A549 (cell line): ENCODE data around the gene PPP2R3C.

Source experiments
- HDAC2 ChIP-seq: fragments of 200-600 bp; sonication (generic); IDR thresholded peaks from 2 replicates; pipeline ENCODE4 v1.6.1; 2016
- SMC3 ChIP-seq: fragments of >200 bp; sonication (Bioruptor Twin); formaldehyde crosslinking; IDR thresholded peaks from 3 replicates; pipeline ENCODE4 v1.6.1; 2018; ENCODE audit warnings: inconsistent platforms
- TF ChIP-seq, protein P1 (sequence below): fragments of >200 bp; sonication (Bioruptor Twin); formaldehyde crosslinking; IDR thresholded peaks from 3 replicates; pipeline ENCODE4 v1.5.1; 2016
- TF ChIP-seq, protein P2 (sequence below): fragments of 250-450 bp; sonication (Bioruptor Pico); IDR thresholded peaks from 2 replicates; pipeline ENCODE4 v1.5.0; 2021; ENCODE audit warnings: mild to moderate bottlenecking, moderate library complexity, borderline replicate concordance
- TF ChIP-seq, protein P3 (sequence below): fragments of 200-600 bp; sonication (generic); IDR thresholded peaks from 2 replicates; pipeline ENCODE4 v1.6.1; 2016; ENCODE audit warnings: antibody characterized with exemption, mild to moderate bottlenecking, moderate library complexity
- TF ChIP-seq, protein P4 (sequence below): fragments of 450-650 bp; IDR thresholded peaks from 2 replicates; pipeline ENCODE4 v1.6.1; 2014; ENCODE audit warnings: antibody characterized with exemption

DNA sequence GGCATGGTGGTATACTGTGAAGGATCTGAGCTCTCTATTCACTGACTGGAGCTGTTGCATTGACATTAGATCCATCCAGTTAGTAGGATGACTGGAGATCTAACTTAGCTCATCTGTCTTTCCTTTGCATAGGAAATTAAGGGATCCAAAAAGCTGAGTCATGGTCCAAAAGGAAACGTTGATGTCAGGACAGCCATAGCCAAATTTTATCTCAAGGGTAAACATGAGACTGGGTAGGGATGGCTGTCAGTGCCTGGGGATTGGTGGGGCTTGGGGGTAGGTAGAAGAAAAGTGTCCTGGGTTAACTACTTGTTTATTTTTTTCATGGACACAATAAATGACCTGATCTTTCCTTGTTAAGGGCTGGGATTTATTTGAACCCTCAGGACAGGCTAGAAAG, 71.1 kb downstream of the PPP2R3C start:
- TF ChIP-seq, protein P1, sequence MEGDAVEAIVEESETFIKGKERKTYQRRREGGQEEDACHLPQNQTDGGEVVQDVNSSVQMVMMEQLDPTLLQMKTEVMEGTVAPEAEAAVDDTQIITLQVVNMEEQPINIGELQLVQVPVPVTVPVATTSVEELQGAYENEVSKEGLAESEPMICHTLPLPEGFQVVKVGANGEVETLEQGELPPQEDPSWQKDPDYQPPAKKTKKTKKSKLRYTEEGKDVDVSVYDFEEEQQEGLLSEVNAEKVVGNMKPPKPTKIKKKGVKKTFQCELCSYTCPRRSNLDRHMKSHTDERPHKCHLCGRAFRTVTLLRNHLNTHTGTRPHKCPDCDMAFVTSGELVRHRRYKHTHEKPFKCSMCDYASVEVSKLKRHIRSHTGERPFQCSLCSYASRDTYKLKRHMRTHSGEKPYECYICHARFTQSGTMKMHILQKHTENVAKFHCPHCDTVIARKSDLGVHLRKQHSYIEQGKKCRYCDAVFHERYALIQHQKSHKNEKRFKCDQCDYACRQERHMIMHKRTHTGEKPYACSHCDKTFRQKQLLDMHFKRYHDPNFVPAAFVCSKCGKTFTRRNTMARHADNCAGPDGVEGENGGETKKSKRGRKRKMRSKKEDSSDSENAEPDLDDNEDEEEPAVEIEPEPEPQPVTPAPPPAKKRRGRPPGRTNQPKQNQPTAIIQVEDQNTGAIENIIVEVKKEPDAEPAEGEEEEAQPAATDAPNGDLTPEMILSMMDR, result no peak
- TF ChIP-seq SMC3, result no peak
- no peak for TF ChIP-seq HDAC2
- TF ChIP-seq, protein P2, sequence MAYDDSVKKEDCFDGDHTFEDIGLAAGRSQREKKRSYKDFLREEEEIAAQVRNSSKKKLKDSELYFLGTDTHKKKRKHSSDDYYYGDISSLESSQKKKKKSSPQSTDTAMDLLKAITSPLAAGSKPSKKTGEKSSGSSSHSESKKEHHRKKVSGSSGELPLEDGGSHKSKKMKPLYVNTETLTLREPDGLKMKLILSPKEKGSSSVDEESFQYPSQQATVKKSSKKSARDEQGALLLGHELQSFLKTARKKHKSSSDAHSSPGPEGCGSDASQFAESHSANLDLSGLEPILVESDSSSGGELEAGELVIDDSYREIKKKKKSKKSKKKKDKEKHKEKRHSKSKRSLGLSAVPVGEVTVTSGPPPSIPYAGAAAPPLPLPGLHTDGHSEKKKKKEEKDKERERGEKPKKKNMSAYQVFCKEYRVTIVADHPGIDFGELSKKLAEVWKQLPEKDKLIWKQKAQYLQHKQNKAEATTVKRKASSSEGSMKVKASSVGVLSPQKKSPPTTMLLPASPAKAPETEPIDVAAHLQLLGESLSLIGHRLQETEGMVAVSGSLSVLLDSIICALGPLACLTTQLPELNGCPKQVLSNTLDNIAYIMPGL (CRISPR knock-in tag), result no peak
- TF ChIP-seq, protein P3, sequence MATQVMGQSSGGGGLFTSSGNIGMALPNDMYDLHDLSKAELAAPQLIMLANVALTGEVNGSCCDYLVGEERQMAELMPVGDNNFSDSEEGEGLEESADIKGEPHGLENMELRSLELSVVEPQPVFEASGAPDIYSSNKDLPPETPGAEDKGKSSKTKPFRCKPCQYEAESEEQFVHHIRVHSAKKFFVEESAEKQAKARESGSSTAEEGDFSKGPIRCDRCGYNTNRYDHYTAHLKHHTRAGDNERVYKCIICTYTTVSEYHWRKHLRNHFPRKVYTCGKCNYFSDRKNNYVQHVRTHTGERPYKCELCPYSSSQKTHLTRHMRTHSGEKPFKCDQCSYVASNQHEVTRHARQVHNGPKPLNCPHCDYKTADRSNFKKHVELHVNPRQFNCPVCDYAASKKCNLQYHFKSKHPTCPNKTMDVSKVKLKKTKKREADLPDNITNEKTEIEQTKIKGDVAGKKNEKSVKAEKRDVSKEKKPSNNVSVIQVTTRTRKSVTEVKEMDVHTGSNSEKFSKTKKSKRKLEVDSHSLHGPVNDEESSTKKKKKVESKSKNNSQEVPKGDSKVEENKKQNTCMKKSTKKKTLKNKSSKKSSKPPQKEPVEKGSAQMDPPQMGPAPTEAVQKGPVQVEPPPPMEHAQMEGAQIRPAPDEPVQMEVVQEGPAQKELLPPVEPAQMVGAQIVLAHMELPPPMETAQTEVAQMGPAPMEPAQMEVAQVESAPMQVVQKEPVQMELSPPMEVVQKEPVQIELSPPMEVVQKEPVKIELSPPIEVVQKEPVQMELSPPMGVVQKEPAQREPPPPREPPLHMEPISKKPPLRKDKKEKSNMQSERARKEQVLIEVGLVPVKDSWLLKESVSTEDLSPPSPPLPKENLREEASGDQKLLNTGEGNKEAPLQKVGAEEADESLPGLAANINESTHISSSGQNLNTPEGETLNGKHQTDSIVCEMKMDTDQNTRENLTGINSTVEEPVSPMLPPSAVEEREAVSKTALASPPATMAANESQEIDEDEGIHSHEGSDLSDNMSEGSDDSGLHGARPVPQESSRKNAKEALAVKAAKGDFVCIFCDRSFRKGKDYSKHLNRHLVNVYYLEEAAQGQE, result no peak
- TF ChIP-seq, protein P4, sequence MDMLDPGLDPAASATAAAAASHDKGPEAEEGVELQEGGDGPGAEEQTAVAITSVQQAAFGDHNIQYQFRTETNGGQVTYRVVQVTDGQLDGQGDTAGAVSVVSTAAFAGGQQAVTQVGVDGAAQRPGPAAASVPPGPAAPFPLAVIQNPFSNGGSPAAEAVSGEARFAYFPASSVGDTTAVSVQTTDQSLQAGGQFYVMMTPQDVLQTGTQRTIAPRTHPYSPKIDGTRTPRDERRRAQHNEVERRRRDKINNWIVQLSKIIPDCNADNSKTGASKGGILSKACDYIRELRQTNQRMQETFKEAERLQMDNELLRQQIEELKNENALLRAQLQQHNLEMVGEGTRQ, result no peak
